COLO668 (cell line): ENCODE data around the gene RNF212.

ENCODE experiments used
- DNase-seq: peaks from one replicate; lab custom pipeline; 2025; ENCODE audit not compliant: unreplicated experiment; lab: John Stamatoyannopoulos, UW

The RNF212 gene

DNA sequence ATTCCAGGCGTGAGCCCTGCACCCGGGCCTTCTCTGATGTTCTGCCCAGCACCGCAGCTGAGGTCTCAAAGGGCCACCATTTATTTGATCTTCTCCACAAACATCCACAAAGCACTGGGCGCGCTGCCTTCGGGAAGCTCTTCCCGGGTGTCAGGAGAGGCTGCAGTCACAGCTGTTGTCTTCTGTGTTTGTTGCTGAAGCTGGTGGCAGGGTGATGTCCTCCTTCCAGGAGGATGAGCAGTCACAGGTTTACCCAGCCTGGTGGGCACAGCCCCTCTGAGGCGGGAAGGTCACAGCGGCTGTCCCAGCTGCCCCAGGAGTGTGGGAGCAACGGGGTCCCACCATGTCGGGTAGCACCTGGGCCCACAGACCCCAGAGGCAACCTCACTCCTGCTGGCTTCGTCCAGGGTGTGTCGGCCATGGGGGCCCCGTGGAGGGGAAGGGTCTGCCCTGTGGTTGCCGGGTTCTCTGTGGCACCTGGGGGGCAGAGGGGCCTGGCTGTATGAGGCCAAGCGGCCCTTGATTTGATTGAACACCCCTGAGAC, 74.3 kb downstream of the RNF212 start:
- DNase-seq = peak; percentile 14

DNA sequence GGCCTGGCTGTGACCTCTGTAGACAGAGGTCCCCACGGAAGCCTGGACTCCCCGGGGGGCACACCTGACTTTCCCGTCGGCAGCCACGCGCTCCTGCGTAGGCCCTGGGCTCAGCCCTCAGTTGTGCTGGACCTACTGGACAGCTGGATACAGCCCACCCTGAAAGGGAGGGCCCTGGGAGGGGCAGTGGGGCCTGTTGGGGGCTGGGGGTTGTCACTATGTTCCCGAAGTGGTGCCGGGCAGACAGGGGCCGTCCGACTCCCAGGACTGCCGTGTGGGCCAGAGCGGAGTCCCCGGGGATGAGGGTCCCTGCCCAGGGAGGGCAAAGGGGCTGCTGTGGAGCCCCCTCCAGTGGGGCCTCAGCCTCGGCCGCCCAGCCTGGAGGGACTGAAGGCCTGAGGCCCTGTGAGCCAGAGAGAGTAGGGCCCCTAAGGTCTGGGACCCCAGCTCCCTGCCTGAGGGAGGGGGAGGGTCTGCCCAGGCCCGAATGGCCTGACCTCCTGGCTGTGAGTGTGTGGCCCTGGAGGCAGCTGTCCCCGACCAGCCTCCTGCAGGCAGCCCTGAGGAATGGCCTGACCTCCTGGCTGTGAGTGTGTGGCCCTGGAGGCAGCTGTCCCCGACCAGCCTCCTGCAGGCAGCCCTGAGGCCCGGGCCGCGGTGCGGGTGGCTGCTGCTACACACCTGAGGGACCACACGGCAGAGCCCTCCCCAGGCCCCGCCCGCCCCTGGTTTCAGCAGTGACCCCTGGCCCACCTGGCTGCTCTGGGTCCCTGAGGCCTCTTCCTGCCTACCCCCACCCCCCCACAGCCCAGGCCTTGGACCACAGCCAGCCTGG, 76.2 kb downstream of the RNF212 start:
- no peak for DNase-seq

DNA sequence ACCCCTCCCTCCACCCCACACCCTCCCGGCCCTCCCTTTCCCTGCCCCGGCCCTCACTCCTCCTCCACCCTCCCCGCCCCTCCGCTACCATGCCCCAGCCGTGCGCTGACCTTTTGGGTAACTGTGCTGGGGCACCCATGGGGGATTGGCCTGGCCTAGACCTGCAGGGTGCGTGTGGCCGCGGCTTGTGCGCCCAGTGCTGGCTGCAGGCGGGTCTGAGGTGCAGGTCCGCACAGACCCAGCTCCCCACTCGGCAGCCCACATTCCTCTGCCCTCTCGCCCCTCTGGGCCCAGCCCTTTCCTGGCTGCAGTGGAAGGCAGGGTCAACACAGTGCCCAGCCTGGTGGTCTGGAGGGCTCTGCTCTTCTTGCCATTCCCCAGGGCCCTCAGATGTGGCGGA, 77.3 kb downstream of the RNF212 start:
- no peak for DNase-seq

DNA sequence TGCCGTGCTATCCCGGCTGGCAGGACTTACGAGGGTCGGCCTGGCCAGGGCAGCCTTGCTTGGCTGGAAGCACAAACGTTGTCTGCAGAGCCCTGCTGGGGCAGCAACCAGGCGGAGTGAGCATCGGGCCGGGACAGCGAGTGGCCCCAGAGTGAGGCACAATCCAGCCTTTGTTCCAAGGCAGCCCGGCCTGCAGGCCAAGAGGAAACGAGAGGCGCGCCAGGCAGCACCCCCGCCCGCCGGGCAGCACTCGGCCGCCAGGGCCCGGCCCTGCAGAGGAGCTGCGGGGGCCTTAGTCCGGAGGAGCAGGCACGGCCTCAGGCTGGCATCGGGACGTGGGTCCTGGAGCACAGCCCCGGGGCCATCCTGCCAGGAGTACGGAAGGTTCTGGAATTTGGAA, 77.9 kb downstream of the RNF212 start:
- no peak for DNase-seq

DNA sequence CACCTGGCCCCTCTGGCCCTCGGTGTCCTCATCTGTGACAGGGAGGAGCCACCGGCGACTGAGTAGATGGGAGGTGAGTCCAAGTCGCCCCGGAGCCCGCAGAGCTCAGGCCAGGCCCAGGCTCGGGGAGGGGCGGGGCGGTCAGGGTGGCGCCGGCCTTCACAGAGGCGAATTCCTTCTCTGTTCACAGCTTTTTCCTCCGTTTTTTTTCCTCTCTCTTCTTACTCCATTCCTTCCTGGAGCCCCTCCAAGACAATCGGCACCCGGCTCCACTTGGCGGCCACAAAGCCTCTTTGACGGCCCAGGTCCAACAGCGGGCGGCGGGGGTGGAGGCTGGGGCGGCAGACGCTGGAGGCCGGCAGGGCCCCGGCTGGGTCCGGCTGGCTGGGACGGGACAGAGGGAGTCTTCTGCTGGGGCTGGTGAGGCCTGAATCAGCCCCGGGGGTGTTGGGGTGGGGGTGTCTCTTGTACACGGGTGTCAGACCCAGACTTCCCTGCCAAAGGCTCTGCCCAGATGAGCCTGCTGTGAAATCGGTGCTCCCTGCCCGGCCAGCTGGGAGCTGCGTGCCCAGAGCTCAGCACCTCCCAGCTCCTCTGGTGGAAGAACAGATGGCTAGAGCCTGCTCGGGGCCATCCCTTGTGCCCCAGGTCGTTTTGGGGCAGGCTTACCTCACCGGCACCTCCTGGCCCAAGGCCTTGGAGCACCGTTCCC, 79.4 kb downstream of the RNF212 start:
- DNase-seq = no peak

DNA sequence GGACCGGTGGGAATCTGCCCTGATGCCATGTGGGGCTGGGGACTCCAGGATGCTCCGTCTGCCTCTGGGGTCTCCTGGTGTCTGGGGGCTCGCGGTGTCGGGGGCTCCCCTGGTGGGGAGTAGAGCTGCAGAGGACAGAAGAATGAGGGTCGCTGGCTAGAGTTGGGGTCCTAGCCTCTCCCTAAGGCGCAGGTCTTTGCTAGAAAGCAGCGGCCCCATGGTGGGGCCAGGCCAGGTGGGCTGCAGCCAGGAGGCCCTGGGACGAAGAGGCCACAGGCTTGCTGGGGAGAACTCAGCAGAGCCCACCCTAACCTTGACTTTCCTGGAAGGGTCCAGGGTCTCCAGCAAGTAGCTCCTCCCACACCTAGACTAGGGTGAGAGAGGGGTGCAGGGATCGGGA, 80.5 kb downstream of the RNF212 start:
- no peak for DNase-seq

DNA sequence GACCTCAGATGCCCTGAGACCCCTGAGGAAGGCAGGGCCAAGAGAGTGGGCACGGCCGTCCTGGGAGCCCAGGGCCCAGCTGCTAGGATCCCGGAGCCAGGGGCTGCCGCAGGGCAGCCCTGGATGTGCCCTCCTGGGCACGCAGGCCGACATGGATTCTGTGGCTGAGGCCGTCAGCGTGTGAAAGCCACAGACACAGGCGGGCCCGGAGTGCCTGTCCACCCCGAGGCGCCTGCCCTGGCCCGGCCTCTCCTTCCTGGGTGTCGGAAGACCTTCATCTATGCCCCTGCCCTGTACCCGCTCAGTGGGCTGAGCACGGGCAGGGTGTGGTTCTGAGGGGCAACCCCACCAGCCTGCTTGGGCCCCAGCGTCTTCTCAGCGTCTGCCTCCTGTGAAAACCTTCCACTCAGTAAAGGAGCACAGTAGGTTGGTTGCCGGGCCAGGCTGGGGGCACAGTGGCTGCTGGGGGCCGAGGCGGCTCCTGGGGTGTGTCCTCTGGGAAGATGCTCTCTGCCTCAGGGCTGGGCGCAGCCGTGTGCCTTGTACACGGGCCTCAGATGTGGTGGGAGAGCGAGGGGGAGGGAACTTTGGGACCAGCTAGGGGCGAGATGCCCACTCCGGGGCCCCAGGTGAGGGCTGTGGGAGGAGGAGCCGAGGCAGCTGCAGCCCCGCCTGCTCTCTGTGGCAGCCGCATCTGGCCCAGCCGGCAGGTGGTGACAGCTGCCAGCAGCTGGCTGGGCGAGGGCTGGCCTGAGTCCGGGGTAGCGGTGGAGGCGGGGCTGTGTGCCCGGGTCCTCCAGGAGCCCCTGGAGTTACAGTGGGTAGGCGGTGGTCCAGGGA, 81.2 kb downstream of the RNF212 start:
- peak; percentile 76 for DNase-seq

DNA sequence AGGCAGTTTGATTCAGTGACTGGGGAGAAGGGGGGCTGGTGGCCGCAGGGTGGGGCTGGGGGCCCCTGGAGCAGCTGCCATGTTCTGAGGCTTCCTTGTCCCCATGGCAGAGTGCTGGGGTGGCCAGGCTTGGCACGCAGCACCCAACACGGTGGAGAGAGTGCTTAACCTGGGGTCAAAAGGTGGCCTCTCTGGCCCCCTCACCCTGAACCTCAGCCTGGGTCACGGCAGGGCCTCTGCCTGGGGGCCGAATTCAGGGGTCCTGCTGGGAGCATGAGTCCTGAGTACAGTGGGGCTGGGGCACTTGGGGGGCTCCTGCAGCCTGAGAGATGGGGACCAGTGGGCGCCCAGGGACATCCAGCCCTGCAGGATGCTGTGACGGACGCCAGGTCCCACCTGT, 82.0 kb downstream of the RNF212 start:
- no peak for DNase-seq

DNA sequence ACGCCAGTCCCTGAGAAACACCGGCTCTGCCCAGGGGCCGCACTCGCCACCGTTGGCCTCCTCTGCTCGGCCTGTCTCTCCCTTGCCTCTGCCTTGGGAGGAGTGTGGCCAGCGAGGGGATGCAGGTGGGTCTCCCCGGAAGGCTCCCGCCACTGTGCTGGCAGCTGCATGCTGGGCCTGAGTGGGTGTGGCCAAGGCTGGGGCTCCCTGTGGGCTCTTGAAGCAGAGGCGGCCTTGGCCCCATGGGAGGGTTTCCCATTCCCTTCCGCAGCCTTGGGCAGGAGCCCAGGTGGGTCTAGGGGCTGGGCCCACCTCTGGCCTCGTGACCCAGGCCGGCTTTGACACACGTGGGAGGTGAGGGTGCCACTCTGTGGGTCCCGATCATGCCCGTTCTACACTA, 82.8 kb downstream of the RNF212 start:
- peak; percentile 36 for DNase-seq

DNA sequence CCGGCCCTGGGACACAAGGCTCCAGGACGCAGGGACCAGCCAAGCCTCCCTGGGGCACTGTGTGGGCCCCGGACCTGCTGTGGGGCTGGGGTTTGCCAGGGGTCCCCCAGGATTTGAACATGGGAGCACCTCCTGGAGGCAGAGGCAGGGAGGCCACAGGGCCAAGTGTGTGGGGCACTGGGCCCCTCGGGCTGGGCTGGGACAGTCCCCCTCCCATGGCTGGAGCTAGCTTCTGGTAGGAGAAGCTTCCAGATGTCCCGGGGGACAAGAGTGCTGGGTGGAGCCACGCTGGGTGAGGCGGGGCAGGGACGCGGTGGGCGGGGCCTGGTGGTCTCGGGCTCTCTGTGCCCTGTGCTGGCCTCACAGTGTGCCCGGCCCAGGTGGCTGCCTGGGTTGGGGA, 83.3 kb downstream of the RNF212 start:
- peak; percentile 10 for DNase-seq

DNA sequence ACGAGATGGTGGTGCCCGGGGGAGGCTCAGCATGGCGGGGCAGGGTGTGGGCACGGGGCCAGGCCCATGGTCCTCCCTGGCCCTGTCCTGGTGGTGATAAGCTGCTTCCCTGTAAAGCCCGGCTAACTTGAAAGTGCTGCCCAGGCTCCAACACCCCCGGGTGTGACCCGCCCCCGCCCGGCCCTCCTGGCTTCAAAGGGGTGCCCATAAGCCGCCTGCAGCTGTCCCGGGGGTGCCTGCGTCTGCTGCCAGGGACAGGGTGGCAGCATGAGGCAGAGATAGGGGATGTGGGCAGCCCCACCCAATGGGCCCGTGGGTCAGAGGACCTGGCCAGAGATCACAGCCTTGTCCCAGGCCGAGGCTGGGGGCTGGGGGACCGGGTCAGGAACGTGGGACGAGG, 83.8 kb downstream of the RNF212 start:
- DNase-seq = no peak

DNA sequence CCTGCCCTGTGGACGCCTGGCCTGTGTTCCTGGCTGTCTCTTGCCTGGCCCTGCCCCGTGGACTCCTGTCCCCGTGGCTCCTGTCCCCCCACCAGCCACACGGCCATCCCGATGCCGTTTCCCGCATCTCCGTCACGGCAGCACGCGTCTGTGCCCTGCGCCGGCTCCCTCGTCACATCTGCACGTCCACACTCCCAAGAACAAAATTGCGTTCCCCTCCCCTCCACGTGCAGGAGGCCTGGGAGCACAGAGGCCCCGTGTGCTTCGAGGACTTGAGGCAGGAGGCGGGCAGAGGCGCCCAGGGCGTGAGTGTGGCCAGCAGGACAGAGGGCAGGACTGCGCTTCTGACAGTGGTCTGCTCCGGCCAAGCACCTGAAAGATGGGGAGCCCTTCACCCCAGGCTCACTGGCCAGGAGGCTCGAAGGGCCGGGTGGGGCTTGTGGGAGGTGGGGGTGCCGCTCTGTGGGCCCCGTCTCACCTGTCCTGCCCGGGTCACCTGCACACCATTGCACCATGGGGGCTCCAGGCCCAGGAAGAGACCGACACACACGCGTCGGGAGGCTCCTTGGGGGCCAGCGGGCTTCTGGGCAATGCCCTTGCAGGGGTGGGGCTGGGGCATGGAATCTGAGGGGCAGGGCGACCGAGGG, 84.7 kb downstream of the RNF212 start:
- DNase-seq = no peak

DNA sequence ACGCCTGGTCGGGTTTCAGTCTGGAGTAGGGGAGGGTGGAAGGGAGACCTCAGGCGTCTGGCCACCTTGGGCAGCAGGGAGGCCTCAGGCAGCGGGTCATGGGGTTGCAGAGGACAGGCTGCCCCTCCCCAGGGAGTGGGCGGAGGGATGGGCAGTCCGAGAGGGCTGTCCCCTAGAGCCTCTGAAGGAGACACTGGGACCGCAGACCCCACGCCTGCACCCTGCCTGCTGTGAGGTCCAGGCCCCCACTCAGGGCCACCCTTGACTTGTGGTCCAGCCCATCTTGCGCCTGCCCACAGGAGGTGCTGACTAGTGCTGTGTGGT, 85.5 kb downstream of the RNF212 start:
- DNase-seq = no peak

DNA sequence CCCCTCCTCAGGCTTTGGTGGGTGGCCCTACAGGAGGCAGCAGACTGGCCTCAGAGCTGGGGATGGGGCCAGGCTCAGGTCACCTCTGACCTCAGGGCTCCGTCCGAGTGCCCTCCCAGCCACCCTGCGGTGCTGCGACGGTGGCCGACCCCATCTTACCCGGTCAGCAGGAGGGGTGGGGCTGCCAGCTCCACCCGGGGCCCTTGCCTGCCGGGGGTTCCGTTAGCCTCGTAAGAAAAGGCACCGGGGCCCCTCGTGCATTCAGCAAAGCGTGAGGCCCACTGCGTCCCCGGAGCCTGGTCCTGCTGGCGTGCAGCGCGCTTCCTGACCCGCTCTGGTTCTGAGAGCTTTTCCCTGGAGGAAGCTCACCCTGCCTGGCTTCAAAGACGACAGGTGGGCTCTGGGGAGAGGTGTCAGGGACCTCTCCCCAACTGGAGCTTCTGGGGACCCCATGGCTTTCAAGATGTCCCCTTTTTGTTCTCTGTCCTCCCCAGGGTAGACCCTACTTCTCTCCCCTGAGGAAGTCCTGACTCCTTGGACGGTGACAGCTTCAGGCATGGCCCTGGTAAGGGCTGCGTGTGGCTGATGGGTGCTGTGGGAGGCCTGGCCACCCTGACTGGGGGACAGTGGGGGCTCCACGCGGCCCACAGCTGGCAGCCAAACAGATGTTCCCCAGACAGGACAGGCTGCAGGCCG, 86.0 kb downstream of the RNF212 start:
- no peak for DNase-seq

DNA sequence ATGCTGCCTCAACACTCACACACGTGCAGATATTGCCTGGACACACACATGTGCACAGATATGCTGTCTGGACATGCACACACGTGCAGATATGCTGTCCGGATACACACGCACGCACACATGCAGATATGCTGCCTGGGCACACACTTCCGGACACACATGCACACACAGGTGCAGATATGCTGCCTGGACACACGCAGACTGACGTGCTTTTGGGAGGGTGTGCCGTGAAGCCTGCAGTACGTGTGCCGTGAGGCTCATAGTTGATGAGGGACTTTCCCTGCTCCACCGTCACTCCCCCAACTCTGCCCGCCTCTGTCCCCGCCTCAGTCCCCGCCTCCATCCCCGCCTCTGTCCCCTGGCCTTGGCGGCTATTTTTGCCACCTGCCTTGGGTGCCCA, 87.2 kb downstream of the RNF212 start:
- DNase-seq = peak; percentile 67

DNA sequence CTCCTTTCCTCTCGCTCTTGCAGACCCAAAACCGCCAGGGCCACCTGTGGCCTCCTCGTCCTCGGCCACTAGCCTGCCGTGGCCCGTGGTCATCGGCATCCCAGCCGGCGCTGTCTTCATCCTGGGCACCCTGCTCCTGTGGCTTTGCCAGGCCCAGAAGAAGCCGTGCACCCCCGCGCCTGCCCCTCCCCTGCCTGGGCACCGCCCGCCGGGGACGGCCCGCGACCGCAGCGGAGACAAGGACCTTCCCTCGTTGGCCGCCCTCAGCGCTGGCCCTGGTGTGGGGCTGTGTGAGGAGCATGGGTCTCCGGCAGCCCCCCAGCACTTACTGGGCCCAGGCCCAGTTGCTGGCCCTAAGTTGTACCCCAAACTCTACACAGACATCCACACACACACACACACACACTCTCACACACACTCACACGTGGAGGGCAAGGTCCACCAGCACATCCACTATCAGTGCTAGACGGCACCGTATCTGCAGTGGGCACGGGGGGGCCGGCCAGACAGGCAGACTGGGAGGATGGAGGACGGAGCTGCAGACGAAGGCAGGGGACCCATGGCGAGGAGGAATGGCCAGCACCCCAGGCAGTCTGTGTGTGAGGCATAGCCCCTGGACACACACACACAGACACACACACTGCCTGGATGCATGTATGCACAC, 88.3 kb downstream of the RNF212 start:
- no peak for DNase-seq

DNA sequence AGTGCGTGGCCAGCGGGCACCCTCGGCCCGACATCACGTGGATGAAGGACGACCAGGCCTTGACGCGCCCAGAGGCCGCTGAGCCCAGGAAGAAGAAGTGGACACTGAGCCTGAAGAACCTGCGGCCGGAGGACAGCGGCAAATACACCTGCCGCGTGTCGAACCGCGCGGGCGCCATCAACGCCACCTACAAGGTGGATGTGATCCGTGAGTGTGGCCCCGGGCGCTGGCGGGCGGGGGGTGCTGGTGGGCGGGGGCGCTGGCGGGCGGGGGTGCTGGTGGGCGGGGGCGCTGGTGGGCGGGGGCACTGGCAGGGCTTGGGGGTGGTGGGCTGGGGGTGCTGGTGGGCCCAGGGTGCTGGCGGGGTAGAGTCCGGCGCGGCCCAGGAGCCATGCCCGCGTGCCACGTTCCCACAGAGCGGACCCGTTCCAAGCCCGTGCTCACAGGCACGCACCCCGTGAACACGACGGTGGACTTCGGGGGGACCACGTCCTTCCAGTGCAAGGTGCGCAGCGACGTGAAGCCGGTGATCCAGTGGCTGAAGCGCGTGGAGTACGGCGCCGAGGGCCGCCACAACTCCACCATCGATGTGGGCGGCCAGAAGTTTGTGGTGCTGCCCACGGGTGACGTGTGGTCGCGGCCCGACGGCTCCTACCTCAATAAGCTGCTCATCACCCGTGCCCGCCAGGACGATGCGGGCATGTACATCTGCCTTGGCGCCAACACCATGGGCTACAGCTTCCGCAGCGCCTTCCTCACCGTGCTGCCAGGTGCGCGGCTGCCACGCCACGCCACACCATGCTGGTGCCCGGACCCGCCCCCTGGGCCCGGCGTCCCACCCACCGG, 89.2 kb downstream of the RNF212 start:
- DNase-seq = no peak

DNA sequence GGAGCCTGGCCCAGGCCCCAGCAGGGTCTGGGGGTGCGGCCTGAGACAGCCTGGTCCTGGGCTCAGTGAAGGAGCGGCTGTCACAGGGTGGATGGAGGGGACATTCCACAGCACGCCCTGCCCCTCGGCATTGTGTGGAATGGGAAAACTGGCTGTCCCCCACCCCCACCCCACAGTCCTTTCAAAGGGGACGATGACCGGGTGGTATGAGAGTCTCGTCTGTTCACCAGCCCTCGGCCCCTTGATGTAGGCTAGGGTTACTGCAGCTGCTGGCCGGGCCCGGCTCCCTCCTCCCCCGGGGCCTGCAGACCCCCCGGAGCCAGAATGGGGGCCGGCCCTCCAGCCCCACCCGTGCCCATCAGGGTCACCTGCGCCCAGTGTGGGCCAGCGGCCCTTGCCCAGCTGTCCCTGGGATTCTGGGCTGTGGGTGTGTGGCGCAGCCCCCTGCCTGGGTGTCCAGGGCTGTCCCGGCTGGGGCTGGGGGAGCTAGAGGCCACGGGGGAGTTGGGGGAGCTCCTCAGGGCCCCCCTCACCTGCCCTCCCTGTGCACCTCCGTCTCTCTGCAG, 90.2 kb downstream of the RNF212 start:
- no peak for DNase-seq

DNA sequence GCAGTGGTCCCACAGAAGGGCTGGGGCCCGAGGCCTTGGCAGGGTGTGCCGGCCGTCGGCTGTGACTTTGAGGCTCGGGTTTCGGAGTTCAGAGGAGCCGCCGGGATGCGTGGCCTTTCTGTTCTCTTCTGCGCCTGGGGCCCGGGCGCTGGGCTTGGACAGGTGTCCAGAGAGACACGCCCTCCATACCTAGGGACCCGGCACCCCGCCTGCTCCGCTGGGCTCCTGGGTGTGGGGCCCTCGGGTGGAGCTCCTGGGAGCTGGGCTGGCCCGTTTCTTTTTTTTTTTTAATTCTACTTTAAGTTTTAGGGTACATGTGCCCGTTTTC, 90.7 kb downstream of the RNF212 start:
- peak; percentile 74 for DNase-seq
